Epithelial cell of esophagus (primary cell): ENCODE results near the gene FOXK1.

Experiments
- DNase-seq: peaks from one replicate; pipeline ENCODE4 v3.0.0; 2010; ENCODE audit warnings: low read depth
- H3K4me3 ChIP-seq: 2 replicates; pipeline ENCODE4 v1.5.1; 2011; ENCODE audit warnings: mild to moderate bottlenecking, low read length, control low read depth
- TF ChIP-seq, protein P1 (sequence below): IDR thresholded peaks from 2 replicates; pipeline ENCODE4 v1.5.1; 2011; ENCODE audit warnings: low read depth, mild to moderate bottlenecking, low read length, control low read depth, inconsistent platforms; ENCODE audit not compliant: insufficient read depth; ENCODE audit errors: missing control alignments

FOXK1 gene

DNA sequence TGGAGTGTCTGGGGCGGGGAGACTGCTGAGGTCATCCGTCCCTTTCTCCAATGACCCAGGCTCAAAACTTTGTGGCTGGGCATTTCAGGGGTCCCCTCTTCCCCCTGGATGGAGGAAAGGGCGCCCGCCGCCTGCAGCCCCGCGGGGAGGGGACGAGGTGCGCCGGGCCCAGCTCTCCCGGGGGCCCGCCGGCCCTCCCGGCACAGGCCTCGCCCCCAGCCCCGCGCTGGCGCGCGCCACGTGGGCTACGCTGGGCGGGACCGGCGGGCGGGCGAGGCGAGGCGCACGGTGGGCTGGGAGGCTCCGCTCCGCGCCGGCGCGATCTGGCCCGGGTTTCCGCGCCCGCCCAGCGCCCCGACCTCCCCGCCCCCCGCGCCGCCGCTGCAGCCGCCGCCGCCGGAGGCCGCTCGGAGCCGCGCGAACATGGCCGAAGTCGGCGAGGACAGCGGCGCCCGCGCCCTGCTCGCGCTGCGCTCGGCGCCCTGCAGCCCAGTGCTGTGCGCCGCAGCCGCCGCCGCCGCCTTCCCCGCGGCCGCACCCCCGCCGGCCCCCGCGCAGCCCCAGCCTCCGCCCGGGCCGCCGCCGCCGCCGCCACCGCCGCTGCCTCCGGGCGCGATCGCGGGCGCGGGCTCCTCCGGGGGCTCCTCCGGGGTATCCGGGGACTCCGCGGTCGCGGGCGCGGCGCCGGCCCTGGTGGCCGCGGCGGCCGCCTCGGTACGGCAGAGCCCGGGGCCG is at the start of gene FOXK1:
Gene FOXK1 (plus strand): TSS at position 410 of the 735 bp plus-strand sequence. CDS start 14 bp downstream, at position 424.
- peak; percentile 74 for DNase-seq
- TF ChIP-seq, protein P1, sequence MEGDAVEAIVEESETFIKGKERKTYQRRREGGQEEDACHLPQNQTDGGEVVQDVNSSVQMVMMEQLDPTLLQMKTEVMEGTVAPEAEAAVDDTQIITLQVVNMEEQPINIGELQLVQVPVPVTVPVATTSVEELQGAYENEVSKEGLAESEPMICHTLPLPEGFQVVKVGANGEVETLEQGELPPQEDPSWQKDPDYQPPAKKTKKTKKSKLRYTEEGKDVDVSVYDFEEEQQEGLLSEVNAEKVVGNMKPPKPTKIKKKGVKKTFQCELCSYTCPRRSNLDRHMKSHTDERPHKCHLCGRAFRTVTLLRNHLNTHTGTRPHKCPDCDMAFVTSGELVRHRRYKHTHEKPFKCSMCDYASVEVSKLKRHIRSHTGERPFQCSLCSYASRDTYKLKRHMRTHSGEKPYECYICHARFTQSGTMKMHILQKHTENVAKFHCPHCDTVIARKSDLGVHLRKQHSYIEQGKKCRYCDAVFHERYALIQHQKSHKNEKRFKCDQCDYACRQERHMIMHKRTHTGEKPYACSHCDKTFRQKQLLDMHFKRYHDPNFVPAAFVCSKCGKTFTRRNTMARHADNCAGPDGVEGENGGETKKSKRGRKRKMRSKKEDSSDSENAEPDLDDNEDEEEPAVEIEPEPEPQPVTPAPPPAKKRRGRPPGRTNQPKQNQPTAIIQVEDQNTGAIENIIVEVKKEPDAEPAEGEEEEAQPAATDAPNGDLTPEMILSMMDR, result no peak
- peak within 1 kb of the TSS; percentile 91 for H3K4me3 ChIP-seq

GRCh38 chr7:4633012-4633411 is 49.1 kb upstream of the FOXK1 start:
- H3K4me3 ChIP-seq, result no peak overlapping the region
- peak; percentile 84 for DNase-seq
- TF ChIP-seq, protein P1, result peak; percentile 12

DNA sequence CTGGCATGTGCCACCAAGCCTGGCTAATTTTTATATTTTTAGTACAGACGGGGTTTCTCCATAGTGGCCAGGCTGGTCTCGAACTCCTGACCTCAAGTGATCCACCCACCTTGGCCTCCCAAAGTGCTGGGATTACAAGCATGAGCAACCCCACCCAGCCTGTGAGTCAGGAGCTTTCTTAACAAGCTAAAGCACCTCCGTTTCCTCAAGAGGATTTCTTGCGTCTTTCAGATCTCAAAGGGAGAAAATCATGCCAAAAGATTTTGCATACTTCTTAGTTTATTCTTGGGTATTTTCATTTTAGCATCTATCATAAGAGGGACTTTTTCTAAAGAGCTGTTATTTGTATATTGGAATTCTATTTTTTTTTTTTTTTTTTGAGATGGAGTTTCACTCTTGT is 47.9 kb upstream of the FOXK1 start:
- no peak overlapping the region for H3K4me3 ChIP-seq
- TF ChIP-seq, protein P1, result no peak
- DNase-seq, result peak; percentile 84

GRCh38 chr7:4638781-4639575 is 43.1 kb upstream of the FOXK1 start:
- TF ChIP-seq, protein P1, result no peak
- H3K4me3 ChIP-seq, result no peak overlapping the region
- DNase-seq, result no peak

- DNase-seq, result no peak
- peak overlapping the region; percentile 38 for H3K4me3 ChIP-seq
- TF ChIP-seq, protein P1, result no peak
Observed at GRCh38 chr7:4641091-4641666, 40.9 kb upstream of the FOXK1 start.

GRCh38 chr7:4641667-4642467 is 40.2 kb upstream of the FOXK1 start:
- peak; percentile 93 for DNase-seq
- peak overlapping the region; percentile 89 for H3K4me3 ChIP-seq
- TF ChIP-seq, protein P1, result peak; percentile 16
